Osteocyte (in vitro differentiated cells): ENCODE measurements around the gene GHDC. TPM values are rescaled to one million over a fixed set of nuclear protein-coding genes. Genes with fewer than 3 reads are reported as not detected.

Experiments
- DNase-seq: peaks from one replicate; pipeline ENCODE4 v3.0.0; 2021; ENCODE audit warnings: mixed read lengths; ENCODE audit not compliant: unreplicated experiment; ENCODE audit errors: extremely low spot score
- H3K27ac Mint-ChIP-seq: one replicate; pipeline ENCODE4 v1.8.0; 2021; ENCODE audit warnings: mild to moderate bottlenecking, mixed read lengths; ENCODE audit not compliant: unreplicated experiment
- H3K27me3 Mint-ChIP-seq: one replicate; pipeline ENCODE4 v1.8.0; 2021; ENCODE audit warnings: mixed read lengths; ENCODE audit not compliant: unreplicated experiment
- H3K36me3 Mint-ChIP-seq: one replicate; pipeline ENCODE4 v1.8.0; 2021; ENCODE audit warnings: mixed read lengths; ENCODE audit not compliant: unreplicated experiment
- H3K4me1 Mint-ChIP-seq: one replicate; pipeline ENCODE4 v1.8.0; 2021; ENCODE audit warnings: mixed read lengths; ENCODE audit not compliant: unreplicated experiment
- H3K4me3 Mint-ChIP-seq: one replicate; pipeline ENCODE4 v1.8.0; 2021; ENCODE audit warnings: mild to moderate bottlenecking, moderate library complexity, mixed read lengths; ENCODE audit not compliant: unreplicated experiment
- H3K9me3 Mint-ChIP-seq: one replicate; pipeline ENCODE4 v1.8.0; 2021; ENCODE audit warnings: mixed read lengths; ENCODE audit not compliant: unreplicated experiment
- total RNA-seq: library from RNA; stranded (reverse); gene quantifications from 2 replicates; pipeline ENCODE4 v1.2.1, GENCODE V29; 2021
- TF ChIP-seq, protein P1 (sequence below): fragments of 200-600 bp; sonication (generic); IDR thresholded peaks from 2 replicates; pipeline ENCODE4 v1.5.0; 2021; ENCODE audit warnings: antibody characterized with exemption, mild to moderate bottlenecking, moderate library complexity

The GHDC gene
- total RNA-seq, 1 donor from 2014 or later: 7.3 TPM

DNA sequence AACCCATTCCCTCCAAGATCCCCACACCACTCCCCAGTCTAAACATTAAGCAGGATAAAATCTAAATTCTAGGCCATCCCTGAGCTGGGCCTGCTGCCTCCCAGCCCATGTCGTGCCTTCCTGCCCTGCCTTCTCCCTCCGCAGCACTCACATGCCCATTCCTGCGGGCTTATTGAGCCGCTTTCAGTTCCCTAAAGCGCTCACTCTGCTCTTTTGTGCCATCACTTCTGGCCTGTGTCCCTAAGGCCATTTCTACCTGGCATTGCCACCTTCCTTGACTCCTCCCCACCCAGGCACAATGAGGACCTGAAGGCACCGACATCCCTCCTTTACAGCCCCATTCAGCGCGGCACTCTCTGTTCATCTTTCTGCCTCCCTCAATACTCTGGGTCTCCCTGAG, 26.5 kb downstream of the GHDC start:
- DNase-seq: no peak
- H3K36me3 Mint-ChIP-seq: no peaks in the 10 kb centered on the region
- no peaks in the 10 kb centered on the region for H3K9me3 Mint-ChIP-seq
- H3K27me3 Mint-ChIP-seq: peaks cover 14% of the 10 kb centered on the region
- no peak overlapping the region for H3K4me3 Mint-ChIP-seq
- H3K27ac Mint-ChIP-seq: no peak overlapping the region
- no peaks in the 10 kb centered on the region for H3K4me1 Mint-ChIP-seq
- TF ChIP-seq, protein P1, sequence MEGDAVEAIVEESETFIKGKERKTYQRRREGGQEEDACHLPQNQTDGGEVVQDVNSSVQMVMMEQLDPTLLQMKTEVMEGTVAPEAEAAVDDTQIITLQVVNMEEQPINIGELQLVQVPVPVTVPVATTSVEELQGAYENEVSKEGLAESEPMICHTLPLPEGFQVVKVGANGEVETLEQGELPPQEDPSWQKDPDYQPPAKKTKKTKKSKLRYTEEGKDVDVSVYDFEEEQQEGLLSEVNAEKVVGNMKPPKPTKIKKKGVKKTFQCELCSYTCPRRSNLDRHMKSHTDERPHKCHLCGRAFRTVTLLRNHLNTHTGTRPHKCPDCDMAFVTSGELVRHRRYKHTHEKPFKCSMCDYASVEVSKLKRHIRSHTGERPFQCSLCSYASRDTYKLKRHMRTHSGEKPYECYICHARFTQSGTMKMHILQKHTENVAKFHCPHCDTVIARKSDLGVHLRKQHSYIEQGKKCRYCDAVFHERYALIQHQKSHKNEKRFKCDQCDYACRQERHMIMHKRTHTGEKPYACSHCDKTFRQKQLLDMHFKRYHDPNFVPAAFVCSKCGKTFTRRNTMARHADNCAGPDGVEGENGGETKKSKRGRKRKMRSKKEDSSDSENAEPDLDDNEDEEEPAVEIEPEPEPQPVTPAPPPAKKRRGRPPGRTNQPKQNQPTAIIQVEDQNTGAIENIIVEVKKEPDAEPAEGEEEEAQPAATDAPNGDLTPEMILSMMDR: no peak

DNA sequence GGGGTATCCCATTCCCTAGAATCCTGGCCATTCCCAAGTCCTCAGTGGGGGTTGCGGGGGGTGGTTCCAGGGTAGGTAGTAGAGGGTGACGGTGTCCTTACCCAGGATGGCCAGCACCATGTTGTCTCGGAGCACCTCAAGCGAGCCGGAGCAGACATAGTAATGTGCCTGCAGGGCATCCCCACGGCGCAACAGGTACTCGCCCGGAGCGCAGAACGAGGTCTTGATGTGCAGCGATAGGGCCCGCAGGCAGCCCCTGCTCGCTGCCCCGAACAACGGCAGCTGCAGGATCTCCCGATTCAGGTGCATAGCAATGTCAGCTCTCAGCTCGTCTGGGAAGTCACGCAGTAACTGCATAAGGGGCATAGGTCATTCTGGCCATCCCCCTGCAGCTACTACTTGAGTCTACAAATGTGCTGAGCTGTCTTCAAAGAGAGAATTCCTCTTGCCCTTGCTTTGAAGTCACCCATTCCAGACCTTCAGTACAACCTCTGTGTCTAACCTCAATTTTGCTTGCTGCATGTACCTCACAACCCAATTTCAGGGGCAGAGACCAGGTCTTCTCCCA, 28.0 kb downstream of the GHDC start:
- Mint-ChIP-seq H3K27ac (no peak overlapping the region), H3K36me3 (no peaks in the 10 kb centered on the region), H3K4me3 (no peak overlapping the region), H3K9me3 (no peaks in the 10 kb centered on the region), H3K27me3 (peaks cover 8% of the 10 kb centered on the region), H3K4me1 (no peaks in the 10 kb centered on the region)
- DNase-seq: no peak
- TF ChIP-seq, protein P1: no peak

DNA sequence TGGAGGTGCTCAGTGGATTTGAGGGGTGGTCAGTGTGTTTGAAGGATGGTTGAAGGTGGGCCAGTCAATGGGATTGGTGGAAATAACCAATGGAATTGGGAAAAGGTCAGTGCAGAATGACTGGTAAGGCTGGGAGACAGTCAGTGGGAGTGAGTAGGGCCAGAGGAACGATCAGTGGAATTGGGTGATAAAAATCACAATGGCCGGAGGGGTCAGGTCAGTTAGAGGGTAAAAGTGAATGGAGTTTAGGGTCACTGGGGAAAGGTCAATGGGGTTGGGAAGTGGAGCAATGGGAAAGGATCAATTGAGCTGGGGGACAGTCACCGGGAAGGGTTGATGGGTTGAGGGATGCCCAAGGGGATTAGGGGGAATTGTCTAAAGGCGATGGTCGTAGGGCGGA, 28.5 kb downstream of the GHDC start:
- no peaks in the 10 kb centered on the region for H3K36me3 Mint-ChIP-seq
- TF ChIP-seq, protein P1: no peak
- H3K9me3 Mint-ChIP-seq: no peaks in the 10 kb centered on the region
- H3K27ac Mint-ChIP-seq: no peak overlapping the region
- no peak for DNase-seq
- no peak overlapping the region for H3K4me3 Mint-ChIP-seq
- H3K4me1 Mint-ChIP-seq: no peaks in the 10 kb centered on the region
- H3K27me3 Mint-ChIP-seq: peaks cover 5% of the 10 kb centered on the region

DNA sequence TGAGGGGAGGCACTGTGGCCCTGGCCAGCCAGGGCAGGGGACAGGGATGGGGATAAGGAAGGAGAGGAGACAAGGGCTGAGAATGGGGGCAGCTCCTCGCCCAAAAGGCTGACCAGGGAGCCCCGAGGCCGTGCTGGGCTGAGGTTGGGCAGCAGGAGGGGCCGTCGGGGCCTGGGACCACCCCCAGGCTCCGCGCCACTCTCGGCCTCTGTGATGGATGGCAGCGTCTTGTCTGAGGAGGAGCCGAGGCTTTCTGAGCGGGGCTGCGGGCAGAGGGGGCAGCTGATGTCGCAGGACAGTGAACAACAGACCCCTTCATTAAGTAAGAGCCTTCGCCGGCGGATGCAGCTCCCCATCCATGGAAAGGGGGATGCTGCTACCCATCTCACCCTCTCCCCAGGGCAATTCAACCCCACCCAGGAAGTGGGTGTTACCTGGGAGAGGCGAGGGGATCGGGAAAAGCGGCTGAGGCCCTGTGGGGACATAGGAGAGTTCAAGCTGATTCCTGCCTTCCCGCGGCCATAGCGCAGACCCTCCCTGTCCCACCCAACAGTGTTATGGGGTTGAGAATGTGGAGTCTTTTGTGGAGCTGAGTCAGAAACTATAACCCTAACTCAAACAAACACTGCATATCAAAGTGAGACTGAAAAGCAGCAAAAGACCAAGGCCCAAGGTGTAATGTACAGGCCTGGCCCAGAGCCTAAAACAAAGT, 30.4 kb downstream of the GHDC start:
- no peak overlapping the region for H3K4me3 Mint-ChIP-seq
- peaks cover 5% of the 10 kb centered on the region for H3K27me3 Mint-ChIP-seq
- TF ChIP-seq, protein P1: no peak
- H3K9me3 Mint-ChIP-seq: no peaks in the 10 kb centered on the region
- no peaks in the 10 kb centered on the region for H3K36me3 Mint-ChIP-seq
- no peaks in the 10 kb centered on the region for H3K4me1 Mint-ChIP-seq
- H3K27ac Mint-ChIP-seq: no peak overlapping the region
- no peak for DNase-seq

DNA sequence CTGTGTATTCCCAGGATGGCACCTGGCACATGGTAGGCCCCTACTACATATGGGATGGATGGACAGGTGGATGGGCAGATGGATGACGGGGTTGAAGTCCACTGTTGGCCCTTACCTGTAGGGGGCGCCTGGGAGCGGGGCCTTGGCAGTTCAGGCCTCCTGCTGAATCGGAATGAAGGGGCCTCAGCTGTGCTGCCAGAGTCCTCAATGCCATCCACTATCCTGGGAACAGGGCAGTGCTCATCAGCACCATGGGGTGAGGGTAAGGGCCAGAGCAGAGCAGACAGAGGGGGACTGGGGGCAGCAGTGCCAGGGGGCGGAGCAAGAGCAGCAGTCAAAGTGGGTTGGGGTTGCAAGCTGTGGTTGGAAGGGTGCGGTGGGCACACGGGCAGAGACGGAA, 31.2 kb downstream of the GHDC start:
- peaks cover 5% of the 10 kb centered on the region for H3K27me3 Mint-ChIP-seq
- H3K9me3 Mint-ChIP-seq: no peaks in the 10 kb centered on the region
- no peaks in the 10 kb centered on the region for H3K36me3 Mint-ChIP-seq
- TF ChIP-seq, protein P1: peak; percentile 28
- DNase-seq: no peak
- no peak overlapping the region for H3K4me3 Mint-ChIP-seq
- H3K4me1 Mint-ChIP-seq: no peaks in the 10 kb centered on the region
- no peak overlapping the region for H3K27ac Mint-ChIP-seq
